Measurements from ENCODE around the gene CUL4B. TPM values are rescaled to one million over a fixed set of nuclear protein-coding genes. Genes with fewer than 3 reads are reported as not detected.
"Not testable (repeated sequence)": the region's sequence is repeated elsewhere in the genome, so short reads cannot be mapped to it uniquely, and the experiment has no call there.

The CUL4B gene
- total RNA-seq, 2 donors from 2014 or later, result 47.7 to 51.8 TPM

DNA sequence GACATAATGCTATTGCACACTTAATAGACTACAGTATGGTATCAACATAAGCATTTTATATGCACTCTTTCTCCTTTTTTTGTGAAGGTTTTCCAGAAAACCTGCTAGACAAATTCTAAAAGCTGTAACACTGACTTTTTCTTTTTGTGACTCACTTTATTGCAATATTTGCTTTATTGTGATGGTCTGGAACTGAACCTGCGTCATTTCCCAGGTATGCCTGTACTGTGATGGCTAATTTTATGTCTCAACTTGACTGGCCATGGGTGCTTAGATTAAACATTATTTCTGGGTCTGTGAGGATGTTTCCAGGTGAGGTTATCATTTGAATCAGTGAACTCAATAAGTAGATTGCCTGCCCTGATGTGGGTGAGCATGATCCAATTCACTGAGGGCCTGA lies 56.2 kb downstream of the CUL4B start:
- Mint-ChIP-seq H3K36me3 (ENCODE audit: low read depth) (no peaks in the 10 kb centered on the region), H3K4me1 (no peaks in the 10 kb centered on the region), H3K4me3 (no peak overlapping the region), H3K27ac (no peak overlapping the region), H3K9me3 (peaks cover 36% of the 10 kb centered on the region), H3K27me3 (ENCODE audit: insufficient read depth) (peaks cover 2% of the 10 kb centered on the region)
- Histone ChIP-seq H3K9ac (ENCODE audit: extremely low read depth, low read length, poor library complexity, severe bottlenecking) (no peak overlapping the region), H3K9me3 (ENCODE audit: control insufficient read depth, low read length) (no peaks in the 10 kb centered on the region), H3K4me3 (ENCODE audit: low read length) (no peak overlapping the region), H3K27ac (ENCODE audit: low read depth, low read length) (no peak overlapping the region), H3K4me1 (ENCODE audit: control insufficient read depth, insufficient read depth, low read length) (no peaks in the 10 kb centered on the region), H3K27me3 (ENCODE audit: control insufficient read depth, insufficient read depth, low read length, poor library complexity, severe bottlenecking) (no peaks in the 10 kb centered on the region), H3K36me3 (ENCODE audit: control insufficient read depth, insufficient read depth, low read length) (no peaks in the 10 kb centered on the region)
- WGBS, 2 experiments (ENCODE audit: insufficient coverage in 1 of 2, insufficient read length in 1 of 2), result 90% methylated on average over 1 of the region's 1 CpG; no CpG with 5 or more reads in 1 of the 2 experiments
- TF ChIP-seq, protein P1, sequence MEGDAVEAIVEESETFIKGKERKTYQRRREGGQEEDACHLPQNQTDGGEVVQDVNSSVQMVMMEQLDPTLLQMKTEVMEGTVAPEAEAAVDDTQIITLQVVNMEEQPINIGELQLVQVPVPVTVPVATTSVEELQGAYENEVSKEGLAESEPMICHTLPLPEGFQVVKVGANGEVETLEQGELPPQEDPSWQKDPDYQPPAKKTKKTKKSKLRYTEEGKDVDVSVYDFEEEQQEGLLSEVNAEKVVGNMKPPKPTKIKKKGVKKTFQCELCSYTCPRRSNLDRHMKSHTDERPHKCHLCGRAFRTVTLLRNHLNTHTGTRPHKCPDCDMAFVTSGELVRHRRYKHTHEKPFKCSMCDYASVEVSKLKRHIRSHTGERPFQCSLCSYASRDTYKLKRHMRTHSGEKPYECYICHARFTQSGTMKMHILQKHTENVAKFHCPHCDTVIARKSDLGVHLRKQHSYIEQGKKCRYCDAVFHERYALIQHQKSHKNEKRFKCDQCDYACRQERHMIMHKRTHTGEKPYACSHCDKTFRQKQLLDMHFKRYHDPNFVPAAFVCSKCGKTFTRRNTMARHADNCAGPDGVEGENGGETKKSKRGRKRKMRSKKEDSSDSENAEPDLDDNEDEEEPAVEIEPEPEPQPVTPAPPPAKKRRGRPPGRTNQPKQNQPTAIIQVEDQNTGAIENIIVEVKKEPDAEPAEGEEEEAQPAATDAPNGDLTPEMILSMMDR (conservative IDR thresholded peaks at IDR 0.05), result no peak
- DNase-seq, result no peak

DNA sequence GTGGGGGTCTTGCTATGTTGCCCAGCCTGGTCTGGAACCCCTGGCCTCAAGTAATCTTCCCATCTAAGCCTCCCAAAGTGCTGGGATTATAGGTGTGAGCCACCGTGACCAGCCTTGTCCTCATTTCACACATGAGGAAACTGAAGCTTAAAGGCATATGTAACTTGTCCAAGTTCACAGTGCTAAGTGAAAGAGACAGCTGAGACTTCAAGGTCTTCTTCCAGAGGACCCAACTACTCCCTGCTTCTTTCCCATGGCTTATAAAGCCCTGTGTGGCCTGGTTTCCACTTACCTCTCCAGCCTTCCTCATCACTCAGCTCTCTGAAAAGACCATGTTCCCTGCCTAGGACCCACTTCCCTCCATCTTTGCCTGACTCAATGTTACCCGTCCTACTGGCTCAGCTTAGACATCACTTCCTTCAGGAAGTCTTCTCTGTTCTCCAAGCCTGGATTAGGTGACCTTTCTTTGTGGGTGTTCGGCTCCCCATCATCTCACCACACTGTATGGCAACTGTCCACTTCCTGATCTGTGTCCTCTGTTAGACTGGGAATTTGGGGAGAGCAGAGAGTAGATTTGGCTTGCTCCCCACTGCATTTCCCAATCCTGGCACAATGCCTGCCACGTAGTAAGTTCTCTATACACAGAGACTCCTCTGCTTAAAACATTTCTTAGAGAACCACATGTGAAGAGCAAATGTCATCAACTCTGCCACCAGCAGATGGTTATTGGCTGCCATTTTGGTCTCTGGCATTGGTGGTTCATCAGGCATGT lies 61.3 kb downstream of the CUL4B start:
- Histone ChIP-seq H3K27me3 (ENCODE audit: control insufficient read depth, insufficient read depth, low read length, poor library complexity, severe bottlenecking) (no peaks in the 10 kb centered on the region), H3K4me3 (ENCODE audit: low read length) (no peak overlapping the region), H3K9ac (ENCODE audit: extremely low read depth, low read length, poor library complexity, severe bottlenecking) (no peak overlapping the region), H3K9me3 (ENCODE audit: control insufficient read depth, low read length) (no peaks in the 10 kb centered on the region), H3K4me1 (ENCODE audit: control insufficient read depth, insufficient read depth, low read length) (no peaks in the 10 kb centered on the region), H3K27ac (ENCODE audit: low read depth, low read length) (no peak overlapping the region), H3K36me3 (ENCODE audit: control insufficient read depth, insufficient read depth, low read length) (no peaks in the 10 kb centered on the region)
- no peaks in the 10 kb centered on the region for H3K4me1 Mint-ChIP-seq
- no peak overlapping the region for H3K27ac Mint-ChIP-seq
- H3K36me3 Mint-ChIP-seq (ENCODE audit: low read depth), result no peaks in the 10 kb centered on the region
- DNase-seq, result no peak
- TF ChIP-seq, protein P1 (conservative IDR thresholded peaks at IDR 0.05), result no peak
- peaks cover 27% of the 10 kb centered on the region for H3K9me3 Mint-ChIP-seq
- peaks cover 2% of the 10 kb centered on the region for H3K27me3 Mint-ChIP-seq (ENCODE audit: insufficient read depth)
- H3K4me3 Mint-ChIP-seq, result no peak overlapping the region
- 89% methylated on average over 4 of the region's 4 CpGs; no CpG with 5 or more reads in 1 of the 2 experiments for WGBS, 2 experiments (ENCODE audit: insufficient coverage in 1 of 2, insufficient read length in 1 of 2)

DNA sequence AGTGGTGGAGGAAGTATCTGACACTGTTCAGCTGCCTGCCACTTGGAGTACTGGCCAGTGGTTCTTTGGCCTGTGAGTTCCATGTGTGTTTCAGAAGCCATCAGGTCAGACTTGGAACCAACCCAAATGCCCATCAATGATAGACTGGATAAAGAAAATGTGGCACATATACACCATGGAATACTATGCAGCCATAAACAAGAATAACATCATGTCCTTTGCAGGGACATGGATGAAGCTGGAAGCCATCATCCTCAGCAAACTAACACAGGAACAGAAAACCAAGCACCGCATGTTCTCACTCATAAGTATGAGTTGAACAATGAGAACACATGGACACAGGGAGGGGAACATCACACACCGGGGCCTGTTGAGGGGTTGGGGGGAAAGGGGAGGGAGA lies 70.6 kb downstream of the CUL4B start:
- WGBS, 2 experiments (ENCODE audit: insufficient coverage in 1 of 2, insufficient read length in 1 of 2), result 100% methylated on average over 2 of the region's 2 CpGs; no CpG with 5 or more reads in 1 of the 2 experiments
- not testable (repeated sequence) for H3K4me3 ChIP-seq (ENCODE audit: low read length); H3K9me3 ChIP-seq (ENCODE audit: control insufficient read depth, low read length); H3K4me1 Mint-ChIP-seq; H3K27me3 Mint-ChIP-seq (ENCODE audit: insufficient read depth); H3K36me3 Mint-ChIP-seq (ENCODE audit: low read depth); DNase-seq; H3K36me3 ChIP-seq (ENCODE audit: control insufficient read depth, insufficient read depth, low read length); H3K4me1 ChIP-seq (ENCODE audit: control insufficient read depth, insufficient read depth, low read length); H3K4me3 Mint-ChIP-seq; H3K27ac ChIP-seq (ENCODE audit: low read depth, low read length); H3K27ac Mint-ChIP-seq; H3K27me3 ChIP-seq (ENCODE audit: control insufficient read depth, insufficient read depth, low read length, poor library complexity, severe bottlenecking); H3K9ac ChIP-seq (ENCODE audit: extremely low read depth, low read length, poor library complexity, severe bottlenecking)
- H3K9me3 Mint-ChIP-seq, result peaks cover 48% of the 10 kb centered on the region
